Activated CD8-positive, alpha-beta memory T cell treated with anti-CD3 and anti-CD28 coated beads for 48 hours (primary cell): Measurements from ENCODE around the gene SLC22A17.
A peak's percentile ranks its signal among the peaks of the same experiment; 100 is the strongest.
"Not testable (repeated sequence)": the region's sequence is repeated elsewhere in the genome, so short reads cannot be mapped to it uniquely, and the experiment has no call there.

Source experiments
- DNase-seq, 3 experiments: peaks; one replicate each; pipeline ENCODE4 v3.0.0-alpha.2; 2020; ENCODE audit warnings: low read depth in 2 of 3, low spot score in 2 of 3

Gene SLC22A17

DNA sequence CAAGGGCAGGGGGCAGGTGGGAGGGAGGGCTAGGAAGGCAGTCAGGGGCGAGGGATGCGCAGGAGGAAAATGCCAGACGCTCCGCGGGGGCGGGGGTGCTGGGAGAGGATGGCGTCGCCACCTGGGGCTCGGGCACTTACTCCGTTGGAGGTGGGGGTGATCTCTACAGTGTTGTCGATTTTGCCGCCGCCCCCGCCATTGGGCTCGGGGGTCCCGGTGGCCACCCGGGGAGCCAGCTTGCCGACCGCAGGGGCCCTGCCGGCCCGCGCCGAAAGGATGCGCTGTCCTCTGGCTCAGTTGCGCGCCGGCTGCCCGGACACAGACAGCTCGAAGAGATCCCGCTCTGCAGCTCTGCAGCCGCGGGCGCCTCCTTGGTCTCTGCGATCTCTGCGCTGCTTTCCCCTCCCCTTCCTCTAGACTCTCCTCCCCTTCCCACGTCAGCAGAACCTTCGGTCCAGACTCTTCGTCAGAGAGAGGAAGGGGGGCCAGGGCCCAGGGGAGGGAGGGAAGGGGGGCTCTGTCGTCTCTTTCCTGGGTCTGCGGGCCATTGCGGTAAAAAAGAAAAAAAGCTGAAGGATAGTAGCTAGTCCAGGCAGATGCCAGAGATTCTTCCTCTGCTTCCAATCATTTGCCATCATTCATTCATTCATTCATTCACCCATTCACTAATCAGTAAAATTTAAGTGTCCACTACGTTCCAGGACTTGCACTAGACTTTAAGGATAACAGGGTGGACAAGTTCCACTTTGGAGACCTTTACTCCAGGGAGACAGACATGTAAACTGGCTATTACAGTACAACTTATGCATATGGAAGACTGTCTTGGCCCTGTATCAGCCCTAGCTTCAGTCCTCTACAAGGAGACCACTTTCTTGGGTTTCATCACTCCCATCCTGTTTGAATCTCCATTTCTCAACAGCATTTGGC, at the start of gene SLC22A17:
Gene SLC22A17 (minus strand): TSS at position 382 of the 927 bp plus-strand sequence.
- DNase-seq = peak in 1 of 3 experiments; percentile 14

DNA sequence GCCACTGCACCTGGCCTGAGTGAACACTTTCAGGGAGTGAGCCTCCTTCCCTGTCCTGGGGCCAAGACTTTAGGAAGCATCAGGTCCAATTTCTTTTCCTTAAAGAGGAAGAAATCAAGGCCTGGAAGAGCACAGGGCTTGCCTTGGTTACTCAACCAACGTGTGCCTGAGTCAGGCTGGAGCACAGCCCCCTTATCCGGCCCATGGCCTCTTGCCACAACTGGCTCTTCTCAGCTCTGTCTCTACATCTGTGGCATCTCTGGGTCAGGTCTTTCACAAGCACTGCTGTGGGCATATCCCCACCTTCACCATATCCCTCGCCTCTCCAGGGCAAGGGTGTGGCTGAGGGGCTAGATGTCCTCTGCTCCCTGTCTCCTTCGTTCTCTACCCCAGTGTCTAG, 48.6 kb upstream of the SLC22A17 start:
- DNase-seq = no peak

DNA sequence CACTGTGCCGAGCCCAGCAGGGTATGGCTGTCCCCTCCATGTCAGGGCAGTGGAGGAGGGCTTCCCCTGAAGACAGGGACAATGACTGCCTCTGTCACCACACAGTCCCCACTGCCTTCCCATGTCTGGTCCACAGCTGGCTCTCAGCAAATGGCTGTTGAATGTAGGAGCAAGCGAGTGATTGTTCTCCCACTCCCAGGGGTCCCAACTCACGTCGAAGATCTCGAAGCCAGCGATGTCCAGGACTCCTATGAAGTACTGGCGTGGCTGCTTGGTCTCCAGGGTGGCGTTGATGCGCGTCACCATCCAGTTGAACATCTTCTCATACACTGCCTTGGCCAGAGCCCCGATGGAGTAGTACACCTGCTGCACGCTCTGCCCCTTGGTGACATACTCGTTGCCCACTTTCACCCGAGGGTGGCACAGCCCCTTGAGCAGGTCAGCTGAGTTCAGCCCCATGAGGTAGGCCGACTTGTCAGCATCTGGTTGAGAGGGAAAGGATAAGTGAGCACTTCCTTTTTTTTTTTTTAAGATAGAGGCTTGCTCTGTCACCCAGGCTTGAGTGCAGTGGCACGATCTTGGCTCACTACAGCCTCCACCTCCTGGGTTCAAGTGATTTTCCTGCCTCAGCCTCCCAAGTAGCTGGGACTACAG, 47.9 kb upstream of the SLC22A17 start:
- DNase-seq = not testable (repeated sequence)

- no peak for DNase-seq
Measured at GRCh38 chr14:23399591-23399990, 46.9 kb upstream of the SLC22A17 start.

DNA sequence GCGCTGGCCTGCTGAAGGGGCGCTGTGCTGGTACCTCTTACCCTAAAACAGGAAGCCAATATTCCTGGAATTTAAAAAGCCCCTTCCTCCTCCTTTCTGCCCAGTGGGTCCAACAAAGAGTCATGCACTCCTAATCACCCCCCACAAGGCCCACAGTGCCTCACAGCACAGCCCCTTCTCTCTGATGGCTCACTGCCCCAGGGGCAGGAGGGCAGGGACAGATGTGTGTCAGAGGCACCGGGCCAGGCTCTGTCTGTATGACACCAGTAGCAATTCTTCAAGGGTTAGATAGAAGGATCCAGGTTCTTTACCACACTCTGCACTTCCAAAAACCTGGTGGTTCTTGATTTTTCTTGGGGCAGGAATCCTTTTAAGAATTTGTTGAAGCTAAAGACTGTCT, 46.4 kb upstream of the SLC22A17 start:
- no peak for DNase-seq

GRCh38 chr14:23398348-23398747, 45.7 kb upstream of the SLC22A17 start:
- no peak for DNase-seq

- DNase-seq = no peak
Measured at GRCh38 chr14:23396781-23397407, 44.2 kb upstream of the SLC22A17 start.

GRCh38 chr14:23396126-23396525, 43.4 kb upstream of the SLC22A17 start:
- no peak for DNase-seq

GRCh38 chr14:23392613-23393012, 39.9 kb upstream of the SLC22A17 start:
- DNase-seq = no peak

DNA sequence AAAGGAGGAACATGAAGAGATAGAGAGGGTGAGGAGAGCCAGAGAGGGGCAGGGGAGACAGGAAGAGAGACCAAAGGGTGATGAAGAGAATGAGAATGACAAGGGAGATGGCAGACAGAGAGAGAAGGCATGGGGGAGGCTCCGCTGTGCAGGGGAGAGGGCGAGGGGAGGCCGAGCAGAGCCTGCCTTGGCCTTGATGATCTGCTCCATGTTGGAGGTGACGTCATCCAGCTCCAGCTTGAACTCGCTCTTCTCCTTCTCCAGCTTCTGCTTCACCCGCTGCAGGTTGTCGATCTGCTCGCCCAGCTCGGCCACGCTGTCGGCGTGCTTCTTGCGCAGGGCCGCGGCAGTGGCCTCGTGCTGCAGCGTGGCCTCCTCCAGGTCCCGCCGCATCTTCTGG, 37.2 kb upstream of the SLC22A17 start:
- not testable (repeated sequence) for DNase-seq

- DNase-seq = no peak
Measured at GRCh38 chr14:23389396-23389795, 36.7 kb upstream of the SLC22A17 start.

DNA sequence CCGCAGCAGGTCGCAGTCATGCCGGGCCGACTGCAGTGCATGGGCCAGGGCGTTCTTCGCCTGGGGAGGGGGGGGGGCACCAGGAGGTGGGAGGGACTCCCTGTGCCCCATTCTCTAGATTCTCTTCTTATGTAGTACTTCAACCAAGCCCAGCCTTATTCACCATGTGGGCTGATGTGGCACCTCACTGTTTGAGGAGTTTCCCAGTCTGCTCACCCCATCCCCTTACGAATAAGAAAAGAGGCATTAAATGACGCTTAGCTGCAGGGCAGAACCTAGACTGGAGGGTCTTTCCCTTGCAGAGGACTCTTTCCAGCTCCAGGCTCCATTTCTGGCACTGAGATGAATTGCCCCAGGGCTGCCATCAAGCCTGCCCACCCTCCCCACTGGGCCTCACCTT, 36.3 kb upstream of the SLC22A17 start:
- DNase-seq = no peak

DNA sequence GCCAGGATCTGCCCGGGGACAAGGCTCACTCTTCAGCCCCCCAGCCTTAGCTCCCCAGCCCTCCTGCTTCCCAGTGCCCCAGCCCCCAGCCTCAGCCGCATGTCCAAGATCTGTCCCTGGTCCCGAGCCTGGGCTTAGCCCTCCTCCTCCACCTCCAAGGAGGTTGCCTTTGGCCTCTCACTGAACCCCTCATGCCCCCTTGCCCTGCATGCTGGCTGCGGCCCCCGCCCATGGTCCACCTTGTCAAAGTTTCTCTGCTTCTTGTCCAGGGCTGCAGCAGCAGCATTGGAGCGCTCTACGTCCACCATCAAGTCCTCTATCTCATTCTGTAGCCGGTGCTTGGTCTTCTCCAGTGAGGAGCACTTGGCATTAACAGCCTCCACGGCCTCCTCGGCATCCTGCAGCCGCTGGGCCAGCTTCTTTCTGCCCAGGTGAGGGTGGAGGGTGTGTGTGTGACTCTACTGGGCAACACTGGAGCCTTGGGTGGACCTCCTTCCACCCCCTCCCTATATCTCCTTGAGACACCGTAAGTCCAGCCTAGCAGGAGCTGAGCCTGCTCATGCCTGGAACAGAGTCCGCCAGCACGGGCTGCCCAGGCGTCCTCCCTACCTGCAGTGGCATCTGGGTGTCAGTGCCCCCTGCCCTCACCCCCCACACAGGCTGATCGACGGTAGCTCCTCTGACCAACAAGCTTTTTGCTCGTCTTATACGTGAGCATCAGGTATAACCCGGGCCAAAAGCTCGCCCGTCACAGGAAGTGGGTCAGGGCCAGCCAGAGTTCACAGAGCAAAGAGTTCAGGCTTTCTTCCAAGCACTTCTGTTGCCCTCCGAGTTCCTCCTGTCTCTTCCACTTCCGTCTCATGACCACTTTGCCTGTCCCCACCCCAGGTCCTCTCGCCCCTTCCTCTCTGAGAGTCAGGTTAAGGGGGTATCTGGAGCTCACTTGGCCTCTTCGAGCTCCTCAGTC, 35.5 kb upstream of the SLC22A17 start:
- DNase-seq = no peak

- DNase-seq = no peak
Measured at GRCh38 chr14:23386999-23387398, 34.3 kb upstream of the SLC22A17 start.

DNA sequence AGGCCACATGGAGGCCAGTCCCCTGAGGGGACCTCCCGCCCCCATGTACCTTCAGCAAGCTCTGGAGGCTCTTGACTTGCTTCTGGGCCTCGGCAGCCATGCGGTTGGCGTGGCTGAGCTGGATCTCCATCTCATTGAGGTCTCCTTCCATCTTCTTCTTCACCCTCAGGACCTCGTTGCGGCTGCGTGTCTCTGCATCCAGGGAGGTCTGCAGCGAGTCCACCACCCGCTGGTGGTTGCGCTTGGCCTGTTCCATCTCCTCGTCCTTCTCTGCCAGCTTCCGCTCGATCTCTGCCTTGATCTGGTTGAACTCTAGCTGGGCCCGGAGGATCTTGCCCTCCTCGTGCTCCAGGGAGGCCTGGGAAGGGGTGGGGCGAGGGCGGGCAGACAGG, 33.6 kb upstream of the SLC22A17 start:
- not testable (repeated sequence) for DNase-seq

GRCh38 chr14:23385642-23386265, 33.1 kb upstream of the SLC22A17 start:
- no peak for DNase-seq

DNA sequence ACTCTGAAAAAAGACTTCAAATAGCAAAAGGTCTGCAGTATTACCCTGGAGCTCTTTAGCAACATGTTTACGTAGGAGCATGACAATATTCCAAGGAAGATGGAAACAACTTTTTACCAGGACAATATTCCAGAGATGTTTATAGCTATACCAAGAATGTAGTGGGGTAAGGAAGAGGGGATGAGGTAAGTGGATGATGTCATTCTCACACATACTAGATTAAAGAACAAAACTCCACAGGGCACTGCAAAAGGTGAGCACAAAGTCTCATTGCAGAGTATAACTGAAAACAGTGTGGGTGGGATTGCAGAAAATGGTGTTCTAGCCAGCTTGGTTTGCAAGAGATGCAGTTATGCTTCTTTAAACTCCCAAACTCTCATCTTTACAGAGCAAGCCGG, 32.6 kb upstream of the SLC22A17 start:
- DNase-seq = no peak

DNA sequence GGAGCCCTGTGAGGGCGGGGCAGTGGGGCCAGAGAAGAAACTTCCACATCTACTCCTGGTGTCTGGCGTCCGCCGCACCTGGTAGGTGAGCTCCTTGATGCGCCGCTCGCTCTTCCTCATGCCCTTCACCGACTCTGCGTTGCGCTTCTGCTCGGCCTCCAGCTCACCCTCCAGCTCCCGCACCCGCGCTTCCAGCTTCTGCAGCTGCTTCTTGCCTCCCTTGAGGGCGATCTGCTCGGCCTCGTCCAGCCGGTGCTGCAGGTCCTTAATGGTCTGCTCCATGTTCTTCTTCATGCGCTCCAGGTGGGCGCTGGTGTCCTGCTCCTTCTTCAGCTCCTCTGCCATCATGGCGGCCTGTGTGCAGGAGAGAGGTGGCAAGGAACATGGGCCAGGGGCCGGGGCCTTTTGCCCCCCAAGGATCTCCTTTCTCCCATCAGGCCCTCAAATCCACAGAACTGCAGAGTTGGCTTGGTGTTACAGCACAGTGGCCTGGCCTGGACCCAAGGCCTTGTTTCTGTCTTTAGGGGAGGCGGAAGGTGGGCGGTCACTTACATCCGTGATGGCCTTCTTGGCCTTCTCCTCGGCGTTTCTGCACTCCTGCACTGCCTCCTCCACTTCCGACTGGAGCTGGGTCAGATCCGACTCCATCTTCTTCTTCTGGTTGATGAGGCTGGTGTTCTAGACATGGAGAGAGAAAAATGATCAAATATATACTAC, 31.8 kb upstream of the SLC22A17 start:
- no peak for DNase-seq

DNA sequence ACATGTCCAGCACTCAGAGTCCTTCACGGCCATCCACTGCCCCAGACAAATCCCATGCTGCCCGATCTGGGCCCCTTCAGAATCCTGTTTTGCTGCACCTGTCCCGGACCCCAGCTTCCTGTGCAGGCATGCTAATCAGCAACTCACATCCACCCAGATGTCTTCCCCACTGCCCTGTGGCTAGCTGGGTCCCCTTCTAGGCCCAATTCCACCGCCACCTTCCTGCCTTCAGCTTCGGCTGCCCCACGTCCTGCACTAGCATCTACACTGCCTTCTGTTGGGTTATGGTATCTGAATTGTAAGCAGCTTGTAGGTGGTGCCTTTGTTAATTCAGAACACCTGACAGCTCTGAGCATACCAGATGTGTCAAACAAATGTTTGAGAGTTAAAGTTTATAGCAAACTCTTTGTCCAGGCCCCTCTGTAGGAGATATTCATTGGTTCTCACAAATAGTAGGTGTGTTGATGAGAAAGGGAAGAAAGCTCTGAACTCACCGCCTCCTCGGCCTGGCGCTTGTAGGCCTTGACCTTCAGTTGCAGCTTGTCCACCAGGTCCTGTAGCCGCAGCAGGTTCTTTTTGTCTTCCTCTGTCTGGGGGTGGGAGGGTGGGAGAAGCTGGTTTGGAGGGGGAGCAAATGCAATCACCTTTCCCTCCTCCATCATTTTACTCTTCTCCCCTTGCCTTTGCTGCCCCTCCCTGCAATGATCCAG, 30.2 kb upstream of the SLC22A17 start:
- no peak for DNase-seq
